Keratinocyte (primary cell): Measurements from ENCODE around the gene SMAD5. TPM values are rescaled to one million over a fixed set of nuclear protein-coding genes. Genes with fewer than 3 reads are reported as not detected.

Source experiments
- DNase-seq: peaks from one replicate; pipeline ENCODE4 v3.0.0-alpha.2; 2011; ENCODE audit warnings: low read depth, missing footprints, low spot score
- FAIRE-seq: peaks from 2 replicates; lab custom pipeline; 2011; peaks lifted over from hg19 to GRCh38; lab: Jason Lieb, UNC
- H2AFZ ChIP-seq: 2 replicates; pipeline ENCODE4 v1.6.0; 2012; ENCODE audit warnings: low read length, control low read depth, inconsistent platforms; ENCODE audit not compliant: control insufficient read depth
- H3K27ac ChIP-seq: 2 replicates; pipeline ENCODE4 v1.5.1; 2011; ENCODE audit warnings: low read length; ENCODE audit not compliant: control insufficient read depth, insufficient read depth
- H3K27me3 ChIP-seq: 3 replicates; pipeline ENCODE4 v1.6.0; 2011; ENCODE audit warnings: low read length; ENCODE audit not compliant: control insufficient read depth, insufficient read depth; ENCODE audit errors: extremely low read depth
- H3K36me3 ChIP-seq, 2 experiments: 2 replicates in 1 of 2; 3 replicates in 1 of 2; pipeline ENCODE4 v1.5.1; 2011; ENCODE audit warnings: low read length in 2 of 2, mild to moderate bottlenecking in 1 of 2; ENCODE audit not compliant: control insufficient read depth in 2 of 2, insufficient read depth in 2 of 2; ENCODE audit errors: extremely low read depth in 1 of 2
- H3K4me1 ChIP-seq: 3 replicates; pipeline ENCODE4 v1.5.1; 2011; ENCODE audit warnings: low read length; ENCODE audit not compliant: control insufficient read depth, insufficient read depth; ENCODE audit errors: extremely low read depth
- H3K4me2 ChIP-seq: 3 replicates; pipeline ENCODE4 v1.6.0; 2011; ENCODE audit warnings: low read depth, low read length; ENCODE audit not compliant: control insufficient read depth, insufficient read depth; ENCODE audit errors: extremely low read depth
- H3K4me3 ChIP-seq, 3 experiments: fragments of 200-600 bp in 1 of 3; sonication (generic) in 1 of 3; 2 replicates in 2 of 3; 3 replicates in 1 of 3; pipeline ENCODE4 v1.5.1; 2011 to 2016; ENCODE audit warnings: low read length in 3 of 3, mild to moderate bottlenecking in 3 of 3, control low read depth in 2 of 3, inconsistent platforms in 1 of 3, low read depth in 1 of 3, mixed read lengths in 1 of 3, mixed run types in 1 of 3, moderate library complexity in 1 of 3; ENCODE audit not compliant: control insufficient read depth in 2 of 3, insufficient read depth in 2 of 3; ENCODE audit errors: extremely low read depth in 1 of 3
- H3K79me2 ChIP-seq: 2 replicates; pipeline ENCODE4 v1.6.0; 2012; ENCODE audit warnings: low read length; ENCODE audit not compliant: control insufficient read depth, insufficient read depth
- H3K9ac ChIP-seq: 3 replicates; pipeline ENCODE4 v1.6.0; 2011; ENCODE audit warnings: low read length; ENCODE audit not compliant: control insufficient read depth, insufficient read depth; ENCODE audit errors: extremely low read depth
- H3K9me1 ChIP-seq: 3 replicates; pipeline ENCODE4 v1.6.0; 2011; ENCODE audit warnings: low read length; ENCODE audit not compliant: control insufficient read depth, insufficient read depth; ENCODE audit errors: extremely low read depth
- H3K9me3 ChIP-seq: 2 replicates; pipeline ENCODE4 v1.5.1; 2012; ENCODE audit warnings: low read depth, low read length; ENCODE audit not compliant: control insufficient read depth
- H4K20me1 ChIP-seq: 3 replicates; pipeline ENCODE4 v1.6.0; 2011; ENCODE audit warnings: low read length; ENCODE audit not compliant: control insufficient read depth, insufficient read depth; ENCODE audit errors: extremely low read depth
- CTCF ChIP-seq, 3 experiments: IDR thresholded peaks in 1 of 3; conservative IDR thresholded peaks in 1 of 3; optimal IDR thresholded peaks in 1 of 3; 2 replicates in 2 of 3; 3 replicates in 1 of 3; pipeline versions ENCODE3 to v1.5.1; 2011; ENCODE audit warnings: low read length in 3 of 3, mild to moderate bottlenecking in 3 of 3, moderate library complexity in 2 of 3, control low read depth in 1 of 3, inconsistent platforms in 1 of 3; ENCODE audit not compliant: insufficient read depth in 2 of 3; ENCODE audit errors: extremely low read depth in 1 of 3
- EZH2 ChIP-seq: IDR thresholded peaks from one replicate; pipeline ENCODE4 v1.6.1; 2012; ENCODE audit warnings: inconsistent platforms, mild to moderate bottlenecking, low read length, moderate library complexity
- dilution Hi-C: fragments of 300-500 bp; cut with MboI; formaldehyde crosslinking; loops from one replicate; pipeline ENCODE4 v1.7.0; 2020; ENCODE audit warnings: low sequenced_read_pairs; ENCODE audit not compliant: extremely low pct_ligation_motif_present
- polyA plus RNA-seq, 5 experiments: library from polyadenylated mRNA; depleted of rRNA in 3 of 5; stranded (reverse) in 3 of 5; stranded (forward) in 1 of 5; unstranded in 1 of 5; fragments of >200 nt; gene quantifications; 1 replicate in 1 of 5; 2 replicates in 3 of 5; 3 replicates in 1 of 5; pipeline versions ENCODE4 v1.2.1 to v1.2.3, GENCODE V29; 2011 to 2012; ENCODE audit warnings: missing spikeins in 2 of 5, low read depth in 1 of 5, low replicate concordance in 1 of 5

SMAD5 gene
- polyA plus RNA-seq, 1 donor (not counting 4 experiments of a cell fraction or from before 2014, with no cell fraction given) = 72.1 TPM

GRCh38 chr5:136143763-136144162 is 11.1 kb downstream of the SMAD5 start:
- no peak for DNase-seq
- Histone ChIP-seq H3K4me1 (peaks cover 18% of the 10 kb centered on the region), H3K4me2 (no peak overlapping the region), H3K9me1 (no peaks in the 10 kb centered on the region), H3K36me3 (no peaks in the 10 kb centered on the region), H3K79me2 (peaks cover 100% of the 10 kb centered on the region), H4K20me1 (peaks cover 13% of the 10 kb centered on the region), H3K27me3 (no peaks in the 10 kb centered on the region), H3K9ac (no peak overlapping the region), H3K27ac (no peak overlapping the region), H3K9me3 (no peaks in the 10 kb centered on the region), H2AFZ (no peak overlapping the region), H3K4me3 (no peak overlapping the region)
- dilution Hi-C loops = no loop called here
- FAIRE-seq = no peak
- TF ChIP-seq EZH2 = no peak
- no peak for TF ChIP-seq CTCF (optimal IDR thresholded peaks at IDR 0.05 in 1 of 3, IDR thresholded peaks at IDR 0.05 in 1 of 3, conservative IDR thresholded peaks at IDR 0.05 in 1 of 3; ENCODE audit: extremely low read depth in 1 of 3, insufficient read depth in 2 of 3, low read length in 3 of 3)

- DNase-seq (no peak), FAIRE-seq (no peak)
- Histone ChIP-seq H3K9me3 (no peaks in the 10 kb centered on the region), H3K4me1 (peaks cover 14% of the 10 kb centered on the region), H3K4me3 (no peak overlapping the region), H3K27ac (no peak overlapping the region), H3K9me1 (no peaks in the 10 kb centered on the region), H3K36me3 (no peaks in the 10 kb centered on the region), H2AFZ (no peak overlapping the region), H4K20me1 (peaks cover 11% of the 10 kb centered on the region), H3K4me2 (no peak overlapping the region), H3K27me3 (no peaks in the 10 kb centered on the region), H3K79me2 (peaks cover 100% of the 10 kb centered on the region), H3K9ac (no peak overlapping the region)
- TF ChIP-seq EZH2 = no peak
- dilution Hi-C loops = no loop called here
Measured at GRCh38 chr5:136145030-136145429, 12.4 kb downstream of the SMAD5 start.

- DNase-seq = no peak
- Histone ChIP-seq H3K36me3 (peaks cover 0 to under 1% of the 10 kb centered on the region in 2 experiments), H3K27me3 (no peaks in the 10 kb centered on the region), H4K20me1 (peaks cover 11% of the 10 kb centered on the region), H3K9me1 (no peaks in the 10 kb centered on the region), H3K9me3 (no peaks in the 10 kb centered on the region), H2AFZ (no peak overlapping the region), H3K4me2 (no peak overlapping the region), H3K27ac (no peak overlapping the region), H3K9ac (no peak overlapping the region), H3K4me3 (no peak overlapping the region), H3K79me2 (peaks cover 100% of the 10 kb centered on the region), H3K4me1 (peaks cover 13% of the 10 kb centered on the region)
- dilution Hi-C loops = no loop called here
- no peak for TF ChIP-seq EZH2
- TF ChIP-seq CTCF (optimal IDR thresholded peaks at IDR 0.05 in 1 of 3, IDR thresholded peaks at IDR 0.05 in 1 of 3, conservative IDR thresholded peaks at IDR 0.05 in 1 of 3; ENCODE audit: extremely low read depth in 1 of 3, insufficient read depth in 2 of 3, low read length in 3 of 3) = no peak
- FAIRE-seq = no peak
Measured at GRCh38 chr5:136146201-136146600, 13.6 kb downstream of the SMAD5 start.
